GM23338 (cell line): ENCODE data around the gene DMD. TPM values are rescaled to one million over a fixed set of nuclear protein-coding genes. Genes with fewer than 3 reads are reported as not detected.

Experiments
- ATAC-seq: fragments of 200-7000 bp; cut with Tn5 transposase; 3 replicates; pipeline ENCODE4 v1.9.1; 2020
- DNase-seq: peaks from one replicate; pipeline ENCODE4 v3.0.0-alpha.2; 2015; ENCODE audit warnings: low spot score
- H2AFZ ChIP-seq: fragments of 200-600 bp; sonication (generic); 2 replicates; pipeline ENCODE4 v1.8.0; 2016; ENCODE audit warnings: antibody characterized with exemption, mild to moderate bottlenecking, moderate library complexity
- H3F3A ChIP-seq: fragments of 200-600 bp; sonication (generic); replicated peaks from 2 replicates; pipeline ENCODE4 v1.8.0; 2017; ENCODE audit warnings: antibody characterized with exemption, mixed run types, low read depth
- H3K27ac ChIP-seq: fragments of 200-600 bp; sonication (generic); 2 replicates; pipeline ENCODE4 v1.6.1; 2016; ENCODE audit warnings: low read depth
- H3K27me3 ChIP-seq: fragments of 200-600 bp; sonication (generic); 2 replicates; pipeline ENCODE4 v1.8.0; 2016; ENCODE audit warnings: mild to moderate bottlenecking, mixed run types, moderate library complexity; ENCODE audit not compliant: insufficient read depth
- H3K36me3 ChIP-seq: fragments of 200-600 bp; sonication (generic); 2 replicates; pipeline ENCODE4 v1.8.0; 2016; ENCODE audit warnings: mild to moderate bottlenecking; ENCODE audit not compliant: insufficient read depth
- H3K4me1 ChIP-seq: fragments of 200-600 bp; sonication (generic); 2 replicates; pipeline ENCODE4 v1.8.0; 2016; ENCODE audit warnings: mild to moderate bottlenecking, moderate library complexity; ENCODE audit not compliant: insufficient read depth
- H3K4me2 ChIP-seq: fragments of 200-600 bp; sonication (generic); 2 replicates; pipeline ENCODE4 v1.7.1; 2017; ENCODE audit warnings: mixed run types
- H3K4me3 ChIP-seq: fragments of 200-600 bp; sonication (generic); 2 replicates; pipeline ENCODE4 v1.6.1; 2016; ENCODE audit warnings: mixed run types
- H3K79me2 ChIP-seq: fragments of 200-600 bp; sonication (generic); replicated peaks from 2 replicates; pipeline ENCODE4 v1.8.0; 2017; ENCODE audit warnings: mild to moderate bottlenecking; ENCODE audit not compliant: insufficient read depth
- H3K9me2 ChIP-seq: fragments of 200-600 bp; sonication (generic); 2 replicates; pipeline ENCODE4 v1.8.0; 2017; ENCODE audit not compliant: insufficient read depth
- H4K20me1 ChIP-seq: fragments of 200-600 bp; sonication (generic); replicated peaks from 2 replicates; pipeline ENCODE4 v1.8.0; 2017; ENCODE audit warnings: mild to moderate bottlenecking; ENCODE audit not compliant: insufficient read depth
- H3K27ac Mint-ChIP-seq: 2 replicates; pipeline ENCODE4 v1.8.0; 2020; ENCODE audit warnings: inconsistent platforms, mild to moderate bottlenecking, moderate library complexity, mixed read lengths
- H3K27me3 Mint-ChIP-seq: 3 replicates; pipeline ENCODE4 v1.8.0; 2022; ENCODE audit warnings: low read depth, mild to moderate bottlenecking, moderate library complexity, mixed read lengths, inconsistent platforms; ENCODE audit not compliant: insufficient read depth, poor library complexity
- H3K36me3 Mint-ChIP-seq: 3 replicates; pipeline ENCODE4 v1.8.0; 2021; ENCODE audit warnings: low read depth, mild to moderate bottlenecking, inconsistent platforms, moderate library complexity, mixed read lengths
- H3K4me1 Mint-ChIP-seq: 3 replicates; pipeline ENCODE4 v1.8.0; 2020; ENCODE audit warnings: mild to moderate bottlenecking, inconsistent platforms, mixed read lengths
- H3K4me3 Mint-ChIP-seq: 3 replicates; pipeline ENCODE4 v1.8.0; 2021; ENCODE audit warnings: moderate library complexity, mild to moderate bottlenecking, inconsistent platforms, mixed read lengths
- H3K9me3 Mint-ChIP-seq: 3 replicates; pipeline ENCODE4 v1.8.0; 2020; ENCODE audit warnings: moderate library complexity, mild to moderate bottlenecking, inconsistent platforms, mixed read lengths
- CREB1 ChIP-seq: fragments of 250-450 bp; sonication (Bioruptor Pico); IDR thresholded peaks from 2 replicates; pipeline ENCODE4 v1.5.0; 2020; ENCODE audit warnings: low read depth, mild to moderate bottlenecking, moderate library complexity
- EZH2 ChIP-seq: fragments of 200-600 bp; sonication (generic); IDR thresholded peaks from one replicate; pipeline ENCODE4 v1.8.0; 2017; ENCODE audit warnings: antibody characterized with exemption, mild to moderate bottlenecking, low read depth; ENCODE audit not compliant: unreplicated experiment
- EZH2phosphoT487 ChIP-seq: fragments of 200-600 bp; sonication (generic); IDR thresholded peaks from one replicate; pipeline ENCODE4 v1.8.1; 2018; ENCODE audit warnings: antibody characterized with exemption; ENCODE audit not compliant: unreplicated experiment
- JUNB ChIP-seq: IDR thresholded peaks from one replicate; pipeline ENCODE4 v1.6.1; 2016; ENCODE audit warnings: antibody characterized with exemption; ENCODE audit not compliant: unreplicated experiment
- POLR2AphosphoS5 ChIP-seq: IDR thresholded peaks from 2 replicates; pipeline ENCODE4 v1.6.1; 2016; ENCODE audit warnings: antibody characterized with exemption, low read depth
- STAT1 ChIP-seq: IDR thresholded peaks from one replicate; pipeline ENCODE4 v1.6.1; 2016; ENCODE audit warnings: antibody characterized with exemption; ENCODE audit not compliant: unreplicated experiment
- ZNF114 ChIP-seq: fragments of 250-450 bp; sonication (Bioruptor Pico); IDR thresholded peaks from 2 replicates; pipeline ENCODE4 v1.5.0; 2020; ENCODE audit warnings: mild to moderate bottlenecking, moderate library complexity
- ZNF331 ChIP-seq: fragments of 250-450 bp; sonication (Bioruptor Pico); IDR thresholded peaks from 2 replicates; pipeline ENCODE4 v1.5.0; 2020; ENCODE audit warnings: low read depth, mild to moderate bottlenecking, moderate library complexity
- ZNF462 ChIP-seq: fragments of 250-450 bp; sonication (Bioruptor Pico); IDR thresholded peaks from 2 replicates; pipeline ENCODE4 v1.5.0; 2020; ENCODE audit warnings: mild to moderate bottlenecking, moderate library complexity
- polyA plus RNA-seq: library from polyadenylated mRNA; unstranded; fragments of >200 nt; fragmentation: Nextera tagmentation; extraction: Ambion mirVana; gene quantifications from 2 replicates; pipeline ENCODE4 v1.2.1, GENCODE V29; 2016
- total RNA-seq: library from RNA; depleted of rRNA; stranded (reverse); fragments of >200 nt; shearing (Covaris generic); gene quantifications from 2 replicates; pipeline ENCODE4 v1.2.3, GENCODE V29; 2014

The DMD gene
- total and polyA plus RNA-seq, 2 experiments from 2014 or later: 4.5 to 7.6 TPM

GRCh38 chrX:31421441-31421840 lies 1789.9 kb downstream of the DMD start (continued):
- TF ChIP-seq ZNF462 (CRISPR knock-in tag) (no peak), EZH2 (no peak), EZH2phosphoT487 (no peak), ZNF331 (CRISPR knock-in tag) (no peak), ZNF114 (CRISPR knock-in tag) (no peak), STAT1 (no peak), JUNB (no peak), POLR2AphosphoS5 (no peak), CREB1 (CRISPR knock-in tag) (no peak)

- Mint-ChIP-seq H3K36me3 (no peaks in the 10 kb centered on the region), H3K4me1 (peaks cover 5% of the 10 kb centered on the region; the same call in 1 of the 3 replicates), H3K27ac (no peak overlapping the region), H3K27me3 (no peaks in the 10 kb centered on the region), H3K4me3 (no peak overlapping the region), H3K9me3 (no peaks in the 10 kb centered on the region)
- H3K79me2 ChIP-seq: no peaks in the 10 kb centered on the region
- H3K4me1 ChIP-seq: no peaks in the 10 kb centered on the region
- H4K20me1 ChIP-seq: no peaks in the 10 kb centered on the region
- H3K4me2 ChIP-seq: no peak overlapping the region
- no peaks in the 10 kb centered on the region for H3K36me3 ChIP-seq
- H3F3A ChIP-seq: no peaks in the 10 kb centered on the region
- no peak for ATAC-seq
- H3K4me3 ChIP-seq: no peak overlapping the region
- DNase-seq: no peak
- no peaks in the 10 kb centered on the region for H3K27me3 ChIP-seq
- no peaks in the 10 kb centered on the region for H3K9me2 ChIP-seq
- H3K27ac ChIP-seq: no peak overlapping the region
- H2AFZ ChIP-seq: no peak overlapping the region
- TF ChIP-seq JUNB (no peak), EZH2 (no peak), STAT1 (no peak), ZNF462 (CRISPR knock-in tag) (no peak)
These were observed 1790.6 kb downstream of the DMD start for GRCh38 chrX:31420711-31421151.
